Measurements from ENCODE around the gene NFU1. TPM values are rescaled to one million over a fixed set of nuclear protein-coding genes. Genes with fewer than 3 reads are reported as not detected.

Gene NFU1
- total and polyA plus RNA-seq, 2 donors (not counting 1 experiment from before 2014, with no cell fraction given), result 57.3 to 62.9 TPM

- H3K4me3 ChIP-seq (replicated peaks in 1 of 4; ENCODE audit: control extremely low read depth in 1 of 4, insufficient read depth in 1 of 4, low read depth in 3 of 4, low read length in 4 of 4), result no peak overlapping the region
- no peaks in the 10 kb centered on the region for H3K79me2 ChIP-seq (ENCODE audit: control insufficient read depth, insufficient read depth, low read length)
- peak in 1 of 2 donors; percentile 23 for DNase-seq (ENCODE audit: low read depth in 2 of 2)
- TF ChIP-seq EZH2 (IDR thresholded peaks at IDR 0.05; ENCODE audit: low read length, missing control alignments) (no peak), CTCF (conservative IDR thresholded peaks at IDR 0.05 in 1 of 2, IDR thresholded peaks at IDR 0.05 in 1 of 2; ENCODE audit: low read depth in 1 of 2, low read length in 2 of 2) (no peak)
- H3K4me2 ChIP-seq (ENCODE audit: extremely low read depth, insufficient read depth, low read length), result no peak overlapping the region
- no peak overlapping the region for H2AFZ ChIP-seq (ENCODE audit: low read length)
- peaks cover 6% of the 10 kb centered on the region for H3K36me3 ChIP-seq (ENCODE audit: control insufficient read depth, insufficient read depth, low read length)
- no peak overlapping the region for H3K9ac ChIP-seq (ENCODE audit: insufficient read depth, low read length)
- no peaks in the 10 kb centered on the region for H3K4me1 ChIP-seq (ENCODE audit: control insufficient read depth, extremely low read depth, insufficient read depth, low read length)
- no peaks in the 10 kb centered on the region for H3K9me3 ChIP-seq (ENCODE audit: control insufficient read depth, insufficient read depth, low read depth, low read length)
- no peaks in the 10 kb centered on the region for H4K20me1 ChIP-seq (ENCODE audit: control insufficient read depth, extremely low read depth, insufficient read depth, low read length)
- no peaks in the 10 kb centered on the region for H3K27me3 ChIP-seq (ENCODE audit: control insufficient read depth, insufficient read depth, low read length)
- no peak overlapping the region for H3K27ac ChIP-seq (ENCODE audit: insufficient read depth, low read length)
These were observed 32.5 kb upstream of the NFU1 start for GRCh38 chr2:69469784-69470183.

- TF ChIP-seq EZH2 (IDR thresholded peaks at IDR 0.05; ENCODE audit: low read length, missing control alignments) (no peak), CTCF (conservative IDR thresholded peaks at IDR 0.05 in 1 of 2, IDR thresholded peaks at IDR 0.05 in 1 of 2; ENCODE audit: low read depth in 1 of 2, low read length in 2 of 2) (no peak)
- Histone ChIP-seq H3K79me2 (ENCODE audit: control insufficient read depth, insufficient read depth, low read length) (no peaks in the 10 kb centered on the region), H3K36me3 (ENCODE audit: control insufficient read depth, insufficient read depth, low read length) (peaks cover 6% of the 10 kb centered on the region)
These were observed 32.1 kb upstream of the NFU1 start for GRCh38 chr2:69469375-69469774.

GRCh38 chr2:69466728-69467127 lies 29.5 kb upstream of the NFU1 start:
- Histone ChIP-seq H3K4me1 (ENCODE audit: control insufficient read depth, extremely low read depth, insufficient read depth, low read length) (no peaks in the 10 kb centered on the region), H2AFZ (ENCODE audit: low read length) (no peak overlapping the region), H3K9me3 (ENCODE audit: control insufficient read depth, insufficient read depth, low read depth, low read length) (no peaks in the 10 kb centered on the region), H3K79me2 (ENCODE audit: control insufficient read depth, insufficient read depth, low read length) (no peaks in the 10 kb centered on the region), H3K4me2 (ENCODE audit: extremely low read depth, insufficient read depth, low read length) (no peak overlapping the region), H4K20me1 (ENCODE audit: control insufficient read depth, extremely low read depth, insufficient read depth, low read length) (no peaks in the 10 kb centered on the region), H3K27ac (ENCODE audit: insufficient read depth, low read length) (no peak overlapping the region), H3K36me3 (ENCODE audit: control insufficient read depth, insufficient read depth, low read length) (peaks cover 6% of the 10 kb centered on the region), H3K27me3 (ENCODE audit: control insufficient read depth, insufficient read depth, low read length) (no peaks in the 10 kb centered on the region), H3K9ac (ENCODE audit: insufficient read depth, low read length) (no peak overlapping the region), H3K4me3 (replicated peaks in 1 of 4; ENCODE audit: control extremely low read depth in 1 of 4, insufficient read depth in 1 of 4, low read depth in 3 of 4, low read length in 4 of 4) (no peak overlapping the region)
- peak in 1 of 2 donors; percentile 36 for DNase-seq (ENCODE audit: low read depth in 2 of 2)
- TF ChIP-seq EZH2 (IDR thresholded peaks at IDR 0.05; ENCODE audit: low read length, missing control alignments), result no peak
- TF ChIP-seq CTCF (conservative IDR thresholded peaks at IDR 0.05 in 1 of 2, IDR thresholded peaks at IDR 0.05 in 1 of 2; ENCODE audit: low read depth in 1 of 2, low read length in 2 of 2), result no peak

More at GRCh38 chr2:69469375-69469774, 32.1 kb upstream of the NFU1 start:
- Histone ChIP-seq H3K4me1 (ENCODE audit: control insufficient read depth, extremely low read depth, insufficient read depth, low read length) (no peaks in the 10 kb centered on the region), H3K9me3 (ENCODE audit: control insufficient read depth, insufficient read depth, low read depth, low read length) (no peaks in the 10 kb centered on the region), H3K27ac (ENCODE audit: insufficient read depth, low read length) (no peak overlapping the region), H3K4me2 (ENCODE audit: extremely low read depth, insufficient read depth, low read length) (no peak overlapping the region), H3K4me3 (replicated peaks in 1 of 4; ENCODE audit: control extremely low read depth in 1 of 4, insufficient read depth in 1 of 4, low read depth in 3 of 4, low read length in 4 of 4) (no peak overlapping the region), H2AFZ (ENCODE audit: low read length) (no peak overlapping the region), H3K27me3 (ENCODE audit: control insufficient read depth, insufficient read depth, low read length) (no peaks in the 10 kb centered on the region), H4K20me1 (ENCODE audit: control insufficient read depth, extremely low read depth, insufficient read depth, low read length) (no peaks in the 10 kb centered on the region), H3K9ac (ENCODE audit: insufficient read depth, low read length) (no peak overlapping the region)
- no peak for DNase-seq (ENCODE audit: low read depth in 2 of 2)
